K562 (cell line): ENCODE measurements around the gene OSBP2. TPM values are rescaled to one million over a fixed set of nuclear protein-coding genes. Genes with fewer than 3 reads are reported as not detected.

Experiments used
- ADNP ChIP-seq: fragments of 200-800 bp; sonication (Bioruptor generic); IDR thresholded peaks from 2 replicates; pipeline ENCODE4 v1.6.1; 2016; ENCODE audit warnings: missing genetic modification characterization, missing compliant biosample characterization
- BRCA1 ChIP-seq, 2 experiments: fragments of 450-650 bp in 1 of 2; sonication (generic) in 1 of 2; formaldehyde crosslinking in 1 of 2; IDR thresholded peaks; 2 replicates each; pipeline versions ENCODE4 v1.5.0 to v1.6.1; 2017 to 2020; ENCODE audit warnings: mild to moderate bottlenecking in 1 of 2, missing genetic modification reagents in 1 of 2
- CBFA2T3 ChIP-seq: fragments of 450-650 bp; IDR thresholded peaks from 2 replicates; pipeline ENCODE4 v1.6.1; 2017
- FOXO4 ChIP-seq: fragments of 450-650 bp; formaldehyde crosslinking; IDR thresholded peaks from 2 replicates; pipeline ENCODE4 v1.4.0; 2020; ENCODE audit warnings: mild to moderate bottlenecking, moderate library complexity
- MIER1 ChIP-seq: fragments of 450-650 bp; IDR thresholded peaks from 2 replicates; pipeline ENCODE4 v1.6.1; 2016; ENCODE audit warnings: antibody characterized with exemption, mild to moderate bottlenecking, low read depth
- OTX1 ChIP-seq: fragments of 450-650 bp; formaldehyde crosslinking; IDR thresholded peaks from 2 replicates; pipeline ENCODE4 v1.4.0; 2022; ENCODE audit warnings: mild to moderate bottlenecking
- PCBP1 ChIP-seq: fragments of 200-400 bp; formaldehyde crosslinking; IDR thresholded peaks from 2 replicates; pipeline ENCODE4 v1.6.1; 2018; ENCODE audit warnings: mild to moderate bottlenecking, low read depth, low read length; ENCODE audit not compliant: poor library complexity, severe bottlenecking
- PML ChIP-seq: IDR thresholded peaks from 2 replicates; pipeline ENCODE4 v1.6.1; 2012; ENCODE audit warnings: low read length, inconsistent platforms
- RB1 ChIP-seq: fragments of 450-650 bp; IDR thresholded peaks from 2 replicates; pipeline ENCODE4 v1.6.1; 2017; ENCODE audit warnings: low read depth, mild to moderate bottlenecking
- RCOR1 ChIP-seq, 2 experiments: IDR thresholded peaks; 2 replicates each; pipeline ENCODE4 v1.6.1; 2012; ENCODE audit warnings: low read depth in 2 of 2, low read length in 2 of 2, borderline replicate concordance in 1 of 2, improper control_type of control experiment in 1 of 2
- RNF2 ChIP-seq: sonication (generic); IDR thresholded peaks from 2 replicates; pipeline ENCODE4 v1.6.1; 2016
- SIX5 ChIP-seq, 2 experiments: IDR thresholded peaks; 2 replicates each; pipeline ENCODE4 v1.6.1; 2011; ENCODE audit warnings: low read length in 2 of 2, borderline replicate concordance in 1 of 2, low read depth in 1 of 2, mild to moderate bottlenecking in 1 of 2, moderate library complexity in 1 of 2; ENCODE audit not compliant: insufficient read depth in 1 of 2
- SOX6 ChIP-seq: fragments of 450-650 bp; IDR thresholded peaks from 2 replicates; pipeline ENCODE4 v1.6.1; 2014; ENCODE audit warnings: mild to moderate bottlenecking
- STAT6 ChIP-seq: sonication (generic); formaldehyde crosslinking; IDR thresholded peaks from 2 replicates; pipeline ENCODE4 v1.8.1; 2023; ENCODE audit warnings: mild to moderate bottlenecking, missing genetic modification reagents
- TCF15 ChIP-seq: fragments of 250-450 bp; sonication (Bioruptor Pico); IDR thresholded peaks from 2 replicates; pipeline ENCODE4 v1.8.0; 2022; ENCODE audit warnings: moderate library complexity, mild to moderate bottlenecking, inconsistent platforms
- TFAP4 ChIP-seq: sonication (generic); formaldehyde crosslinking; IDR thresholded peaks from 2 replicates; pipeline ENCODE4 v1.8.0; 2022; ENCODE audit warnings: missing genetic modification reagents, mild to moderate bottlenecking, moderate library complexity, borderline replicate concordance
- ZMIZ1 ChIP-seq, 2 experiments: fragments of 150-350 bp in 1 of 2; IDR thresholded peaks; 2 replicates each; pipeline ENCODE4 v1.6.1; 2012 to 2016; ENCODE audit warnings: low read depth in 2 of 2, low read length in 2 of 2, mild to moderate bottlenecking in 1 of 2, moderate library complexity in 1 of 2
- ZNF140 ChIP-seq: fragments of 250-450 bp; sonication (Bioruptor Pico); IDR thresholded peaks from 2 replicates; pipeline ENCODE4 v1.8.0; 2021; ENCODE audit warnings: moderate library complexity, mild to moderate bottlenecking, inconsistent platforms
- ZNF695 ChIP-seq: fragments of 450-650 bp; formaldehyde crosslinking; IDR thresholded peaks from 2 replicates; pipeline ENCODE4 v1.4.0; 2020; ENCODE audit warnings: mild to moderate bottlenecking, moderate library complexity
- polyA plus RNA-seq, 8 experiments: library from polyadenylated mRNA; depleted of rRNA in 4 of 8; stranded (reverse) in 5 of 8; unstranded in 3 of 8; fragments of >200 nt; fragmentation: Nextera tagmentation in 2 of 8; fragmentation: Illumina TruSeq in 1 of 8; extraction: Ambion mirVana in 2 of 8; extraction: Trizol in 1 of 8; gene quantifications; 2 replicates each; pipeline versions ENCODE4 v1.2.1 to v1.2.3, GENCODE V29; 2011 to 2014; ENCODE audit warnings: inconsistent platforms in 1 of 8, missing spikeins in 1 of 8
- total RNA-seq, 7 experiments: library from RNA; depleted of rRNA in 6 of 7; stranded (reverse); fragments of >200 nt in 6 of 7; fragmentation: Illumina TruSeq in 2 of 7; extraction: Trizol in 2 of 7; gene quantifications; 2 replicates each; pipeline versions ENCODE4 v1.2.1 to v1.2.3, GENCODE V29; 2011 to 2021; ENCODE audit warnings: low replicate concordance in 1 of 7

The OSBP2 gene
- total and polyA plus RNA-seq, 9 of the 15 experiments (the other 6 are each of a cell fraction or from before 2014, with no cell fraction given): 0.52 to 29.5 (median 21.6) TPM

- no peak for TF ChIP-seq BRCA1 (IDR thresholded peaks at IDR 0.05)
- no peak for TF ChIP-seq BRCA1 (CRISPR knock-in tag; IDR thresholded peaks at IDR 0.05)
- TF ChIP-seq RB1: no peak
- peak; percentile 45; the same call in 1 of the 2 replicates for TF ChIP-seq CBFA2T3
- TF ChIP-seq ZNF140 (CRISPR knock-in tag): no peak
- TF ChIP-seq SIX5 (IDR thresholded peaks at IDR 0.05; ENCODE audit: borderline replicate concordance in 1 of 2, insufficient read depth in 1 of 2, low read depth in 1 of 2, low read length in 2 of 2): no peak
- TF ChIP-seq PCBP1: no peak
- TF ChIP-seq MIER1: no peak
- peak; percentile 65 for TF ChIP-seq SOX6
- TF ChIP-seq RNF2: no peak
- TF ChIP-seq TCF15 (CRISPR knock-in tag): no peak
- TF ChIP-seq ZMIZ1 (IDR thresholded peaks at IDR 0.05; ENCODE audit: low read depth in 2 of 2, low read length in 2 of 2): no peak
- no peak for TF ChIP-seq RCOR1 (IDR thresholded peaks at IDR 0.05; ENCODE audit: borderline replicate concordance in 1 of 2, low read depth in 2 of 2, low read length in 2 of 2)
- peak; percentile 88 for TF ChIP-seq TFAP4
- no peak for TF ChIP-seq FOXO4 (CRISPR knock-in tag)
- TF ChIP-seq STAT6 (CRISPR knock-in tag): no peak
- no peak for TF ChIP-seq ADNP
- TF ChIP-seq OTX1: no peak
- TF ChIP-seq PML: no peak
- TF ChIP-seq ZNF695 (CRISPR knock-in tag): no peak
Measured at GRCh38 chr22:30872285-30873041, 177.8 kb downstream of the OSBP2 start (continued).
